Measurements from ENCODE around the gene RSF1.
"Not testable (repeated sequence)": the region's sequence is repeated elsewhere in the genome, so short reads cannot be mapped to it uniquely, and the experiment has no call there.

The RSF1 gene

DNA sequence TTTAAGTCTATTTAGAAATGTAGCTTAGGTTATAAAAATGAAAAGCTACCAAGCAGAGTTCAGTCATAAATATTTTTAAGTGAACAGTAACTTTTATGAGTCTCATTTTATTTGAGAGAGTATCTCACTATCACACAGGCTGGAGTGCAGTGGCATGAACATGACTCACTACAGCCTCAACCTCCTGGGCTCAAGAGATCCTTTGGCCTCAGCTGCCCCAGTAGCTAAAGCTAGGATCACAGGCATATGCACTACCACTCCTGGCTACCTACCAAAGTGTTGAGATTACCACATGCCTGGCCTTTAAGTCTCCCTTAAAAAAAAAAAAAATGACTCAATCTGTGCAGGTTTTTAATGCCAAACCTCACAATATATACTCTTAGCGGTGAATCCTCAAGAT, 148.3 kb downstream of the RSF1 start:
- no peak for DNase-seq

DNA sequence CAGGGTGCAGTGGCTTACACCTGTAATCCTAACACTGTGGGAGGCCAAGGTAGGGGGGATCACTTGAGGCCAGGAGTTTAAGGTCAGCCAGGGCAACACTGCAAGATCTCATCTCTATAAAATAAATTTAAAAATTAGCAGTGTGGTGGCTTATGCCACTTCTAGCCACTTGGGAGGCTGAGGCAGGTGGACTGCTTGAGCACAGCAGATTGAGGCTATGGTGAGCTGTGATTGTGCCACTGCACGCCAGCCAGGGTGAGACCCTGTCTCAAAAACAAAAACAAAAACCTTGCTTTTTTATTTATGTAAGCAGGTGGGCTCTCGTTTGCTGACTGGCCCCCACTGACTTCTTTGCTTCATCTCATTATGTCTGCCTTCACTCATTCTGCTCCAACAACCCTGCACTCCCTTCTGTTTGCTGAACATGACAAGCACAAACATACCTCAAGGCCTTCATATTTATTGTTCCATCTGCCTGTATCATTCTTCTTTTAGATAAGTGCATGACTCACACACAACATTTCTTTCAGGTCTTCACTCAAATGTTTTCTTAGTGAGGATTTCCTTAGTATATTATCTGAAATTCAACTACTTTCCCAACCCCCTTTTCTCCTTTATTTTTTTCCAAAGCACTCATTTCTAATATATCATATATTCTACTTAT, 150.5 kb downstream of the RSF1 start:
- DNase-seq: no peak

DNA sequence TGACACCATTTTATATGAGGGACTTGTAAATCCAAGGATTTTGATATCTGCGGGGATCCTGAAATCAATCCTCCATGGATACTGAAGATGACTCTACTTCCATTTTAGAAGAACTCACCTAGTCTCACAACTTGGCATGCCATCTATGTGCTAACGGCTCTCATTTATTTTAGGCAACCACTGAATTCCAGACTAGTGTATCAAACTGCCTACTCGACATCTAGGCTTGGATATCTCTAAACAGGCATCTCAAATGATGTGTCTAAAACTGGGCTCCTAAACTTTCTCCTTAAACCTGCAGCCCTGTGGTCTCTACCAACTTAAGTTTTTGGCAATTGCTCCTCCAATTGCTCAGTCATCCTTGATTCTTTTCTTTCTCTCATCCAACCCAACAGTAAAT, 151.8 kb downstream of the RSF1 start:
- no peak for DNase-seq

DNA sequence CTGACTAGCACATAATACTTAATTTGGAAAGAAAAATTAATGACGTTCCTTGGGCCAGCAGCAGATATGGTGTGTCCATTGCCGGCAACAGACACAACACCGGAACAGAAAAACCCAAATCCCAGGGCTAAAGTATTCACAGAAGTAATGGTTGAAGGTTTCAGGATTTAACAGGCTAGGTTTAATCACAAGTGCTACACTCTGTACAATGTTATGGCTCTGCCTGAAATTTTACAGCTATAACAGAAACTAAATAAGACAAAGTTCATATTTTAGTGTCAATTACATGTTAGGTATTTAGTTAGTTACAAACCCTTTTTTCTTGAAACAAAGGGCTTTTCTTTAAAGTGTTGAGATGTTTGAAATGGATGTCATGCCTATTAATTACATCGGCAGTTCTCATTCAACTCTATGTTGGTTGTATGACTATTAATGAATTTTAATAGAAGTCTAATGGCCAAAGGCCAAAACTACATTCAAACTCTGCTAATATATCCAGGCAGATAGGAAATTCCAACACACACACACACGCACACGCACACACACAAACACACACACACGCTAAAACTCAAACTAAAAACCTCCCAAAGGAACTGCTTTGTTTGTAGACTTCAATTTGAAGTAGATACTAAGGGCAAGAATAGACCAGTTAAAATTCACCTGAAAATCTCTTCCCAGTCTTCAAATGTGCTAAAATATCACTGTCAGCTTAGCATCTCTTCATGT, 155.1 kb downstream of the RSF1 start:
- DNase-seq: no peak

DNA sequence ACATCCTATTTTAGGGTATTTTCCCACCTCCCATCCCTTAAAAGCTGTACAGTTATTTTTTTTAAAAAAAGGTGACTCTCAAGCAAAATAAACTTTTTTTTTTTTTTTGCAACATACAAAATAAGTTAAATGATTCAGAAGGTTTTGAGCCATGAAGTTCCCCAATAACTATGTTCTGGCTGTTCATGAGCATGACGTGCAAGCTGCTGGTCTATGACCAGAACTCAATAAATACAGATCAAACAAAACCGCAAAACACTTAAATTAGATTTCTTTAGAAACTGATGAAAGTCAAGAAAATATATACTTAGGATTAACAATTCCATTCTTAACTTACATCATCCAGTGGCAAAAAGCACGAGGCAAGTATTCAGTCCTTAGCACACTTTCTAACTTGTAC, 158.9 kb downstream of the RSF1 start:
- no peak for DNase-seq

DNA sequence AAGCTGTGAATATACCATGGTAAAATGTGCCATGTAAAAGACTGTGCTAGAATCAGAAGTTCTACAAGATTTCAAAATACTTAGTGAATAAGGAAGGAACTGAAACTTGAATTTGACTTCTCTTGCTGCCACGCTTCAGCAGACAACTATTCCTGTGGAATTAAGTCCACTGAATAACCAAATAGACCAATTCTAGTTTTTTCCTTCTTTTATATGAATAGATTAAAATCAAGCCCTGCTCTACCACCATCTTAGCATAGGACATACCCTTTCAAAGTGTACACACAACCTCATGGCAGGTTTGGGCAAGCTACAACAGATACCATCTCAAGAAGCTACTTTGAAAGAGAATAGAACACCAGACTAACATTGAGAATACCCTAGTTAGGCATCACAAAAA, 159.6 kb downstream of the RSF1 start:
- no peak for DNase-seq

DNA sequence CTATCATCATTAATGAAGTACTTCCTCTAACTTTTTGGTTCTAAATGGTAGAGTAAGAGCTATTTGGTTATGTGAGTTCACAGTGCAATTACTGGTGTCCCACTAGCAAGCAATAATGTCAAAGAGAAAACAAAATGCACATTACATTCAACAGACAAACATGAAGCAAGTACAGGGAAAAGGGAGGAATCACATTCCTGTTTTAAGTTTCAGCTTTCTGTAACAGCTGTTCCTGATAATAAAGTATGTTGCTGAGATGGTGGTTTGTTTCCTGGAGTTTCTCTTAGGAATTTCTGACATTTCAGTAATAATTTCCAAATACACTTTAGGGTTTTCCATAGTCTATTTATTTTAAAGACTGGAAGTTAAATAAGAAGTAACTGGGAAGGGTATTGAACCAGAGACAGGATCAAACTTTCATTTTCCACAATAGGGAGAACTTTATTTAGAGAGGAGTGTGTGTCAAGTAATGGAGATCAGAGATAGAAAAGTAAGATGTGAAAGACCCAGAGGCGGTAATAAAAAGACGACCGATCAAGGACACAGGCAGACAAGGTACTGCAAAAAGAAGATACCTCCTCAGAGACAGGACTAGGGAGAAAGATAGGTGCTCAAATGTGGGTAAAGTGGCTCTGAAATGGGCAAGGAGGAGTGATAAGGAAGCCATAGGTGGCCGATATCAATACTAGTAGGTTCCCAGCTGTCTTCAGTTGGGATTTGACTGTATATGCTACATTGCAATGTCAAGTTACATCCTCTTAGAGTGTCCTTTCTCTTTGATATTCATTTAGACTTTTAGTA, 162.1 kb downstream of the RSF1 start:
- DNase-seq: no peak

DNA sequence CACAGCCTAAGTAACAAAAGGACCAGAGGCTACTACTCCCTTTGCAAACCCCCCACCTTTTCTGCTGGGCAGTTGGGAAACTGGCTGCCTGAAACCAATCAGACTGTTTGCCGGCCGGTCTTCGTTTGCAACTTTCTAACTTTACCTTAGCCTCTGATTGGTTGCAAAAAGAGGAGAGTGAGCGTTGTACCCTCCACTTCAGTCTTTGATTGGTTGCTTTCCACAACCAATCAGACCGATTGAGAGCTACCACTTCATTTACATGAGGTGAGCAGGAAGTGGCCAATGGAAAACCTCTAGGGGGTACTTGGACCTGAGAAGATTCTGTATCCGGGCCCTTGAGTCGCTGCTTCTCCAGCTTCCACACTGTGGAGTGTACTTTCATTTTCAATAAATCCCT, 164.2 kb downstream of the RSF1 start:
- DNase-seq: no peak

DNA sequence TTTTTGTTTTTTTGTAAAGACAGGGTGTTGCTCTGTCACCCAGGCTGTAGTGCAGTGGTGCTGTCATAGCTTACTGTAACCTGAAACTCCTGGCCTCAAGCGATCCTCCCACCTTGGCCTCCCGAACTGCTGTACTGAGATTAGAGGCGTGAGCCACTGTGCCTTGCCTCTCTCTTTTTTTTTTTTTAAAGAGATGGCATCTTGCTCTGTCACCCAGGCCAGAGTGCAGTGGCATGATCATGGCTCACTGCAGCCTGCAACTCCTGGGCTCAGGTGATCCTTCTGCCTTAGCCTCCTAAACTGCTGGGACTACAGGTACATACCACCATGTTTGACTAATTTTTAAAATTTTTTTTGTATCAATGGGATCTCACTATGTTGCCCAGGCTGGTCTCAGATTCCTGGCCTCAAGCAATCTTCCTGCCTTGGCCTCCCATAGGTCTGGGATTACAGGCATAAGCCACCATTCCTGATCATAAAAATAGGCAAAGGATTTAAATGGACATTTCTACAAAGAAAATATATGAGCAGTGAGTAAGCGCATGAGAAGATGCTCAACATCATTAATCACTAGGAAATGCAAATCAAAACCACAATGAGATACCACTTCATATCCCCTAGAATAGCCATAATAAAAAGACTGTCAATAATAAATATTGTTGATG, 165.6 kb downstream of the RSF1 start:
- no peak for DNase-seq

DNA sequence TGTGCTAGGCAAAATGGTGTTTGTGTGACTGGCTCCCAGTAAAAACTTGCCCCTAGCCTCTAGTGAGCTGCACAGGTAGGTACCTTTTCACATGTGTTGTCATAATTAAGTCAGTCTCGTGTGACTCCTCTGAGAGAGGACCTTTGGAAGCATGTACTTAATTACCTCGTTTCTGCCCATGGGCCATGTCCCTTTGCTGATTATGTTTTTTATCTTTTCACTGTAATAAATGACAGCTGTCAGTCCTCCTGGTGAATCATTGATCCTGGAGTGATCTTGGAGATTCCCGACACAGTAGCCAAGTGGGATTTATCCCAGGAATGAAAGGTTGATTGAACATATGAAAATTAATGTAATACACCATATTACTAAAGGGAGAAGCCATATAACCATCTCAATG, 170.4 kb downstream of the RSF1 start:
- no peak for DNase-seq

DNA sequence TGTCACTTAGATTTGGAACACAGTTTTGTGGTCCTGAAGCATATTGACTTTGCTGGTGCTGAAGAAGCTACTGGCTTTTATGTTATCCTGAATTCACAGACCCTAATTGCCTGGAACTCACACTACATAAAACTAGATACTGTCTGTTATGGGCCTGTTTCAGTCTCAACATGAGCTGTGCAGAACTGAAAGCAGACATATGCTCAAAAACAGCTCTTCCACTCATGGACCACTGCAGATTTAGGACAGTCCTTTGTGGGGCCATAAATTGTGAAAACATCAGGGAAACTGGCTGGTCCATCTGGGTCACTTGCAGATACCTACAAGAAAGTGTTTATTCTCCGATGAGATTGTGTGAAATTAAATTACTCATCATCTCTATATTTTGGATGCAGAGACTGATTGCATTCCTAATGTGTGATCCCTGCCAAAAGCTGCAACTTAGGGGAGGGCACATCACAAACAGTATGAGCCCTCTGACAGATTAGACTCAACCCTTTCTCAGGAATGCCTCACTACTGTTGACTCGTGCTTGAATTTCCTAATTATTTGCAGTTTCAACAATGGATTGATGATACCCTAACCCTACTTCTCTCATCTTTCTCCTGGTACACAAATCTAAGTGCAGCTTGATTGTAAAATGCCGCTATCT, 172.7 kb downstream of the RSF1 start:
- no peak for DNase-seq

DNA sequence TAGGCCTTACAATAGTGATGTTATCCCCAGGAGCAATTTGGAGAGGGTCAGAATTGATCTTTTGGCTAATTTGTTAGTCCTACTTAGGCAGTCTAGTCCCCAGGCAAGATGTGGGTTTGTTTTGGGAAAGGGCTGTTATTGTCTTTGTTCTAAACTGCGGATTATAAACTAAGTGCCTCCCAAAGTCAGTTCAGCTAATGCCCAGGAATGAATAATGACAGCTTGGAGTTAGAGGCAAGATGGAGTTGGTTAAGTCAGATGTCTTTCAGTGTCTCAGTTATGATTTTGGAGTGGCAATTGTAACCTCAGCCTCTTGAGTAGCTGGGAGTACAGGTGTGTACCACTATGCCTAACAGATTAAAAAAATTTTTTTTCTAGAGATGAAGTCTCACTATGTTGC, 175.6 kb downstream of the RSF1 start:
- no peak for DNase-seq

DNA sequence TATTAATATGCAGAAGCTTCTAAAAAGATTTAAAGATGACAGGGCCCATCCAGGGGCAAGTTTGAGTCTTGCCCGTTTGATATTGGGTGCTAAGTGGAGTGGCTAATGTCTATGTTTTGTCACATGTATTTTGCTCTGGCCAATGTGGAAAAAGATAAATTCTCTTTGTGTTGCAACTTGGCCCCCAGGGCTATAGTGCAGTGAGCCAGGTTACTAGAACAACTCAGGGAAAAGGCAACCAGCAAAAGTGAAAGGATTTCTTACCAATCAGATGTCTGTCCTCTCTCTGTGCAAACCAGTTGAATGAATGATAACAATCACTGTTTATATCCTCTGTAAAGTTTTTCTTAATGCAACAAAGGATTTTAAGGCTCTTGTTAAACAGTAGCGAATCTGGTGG, 178.3 kb downstream of the RSF1 start:
- DNase-seq: no peak

DNA sequence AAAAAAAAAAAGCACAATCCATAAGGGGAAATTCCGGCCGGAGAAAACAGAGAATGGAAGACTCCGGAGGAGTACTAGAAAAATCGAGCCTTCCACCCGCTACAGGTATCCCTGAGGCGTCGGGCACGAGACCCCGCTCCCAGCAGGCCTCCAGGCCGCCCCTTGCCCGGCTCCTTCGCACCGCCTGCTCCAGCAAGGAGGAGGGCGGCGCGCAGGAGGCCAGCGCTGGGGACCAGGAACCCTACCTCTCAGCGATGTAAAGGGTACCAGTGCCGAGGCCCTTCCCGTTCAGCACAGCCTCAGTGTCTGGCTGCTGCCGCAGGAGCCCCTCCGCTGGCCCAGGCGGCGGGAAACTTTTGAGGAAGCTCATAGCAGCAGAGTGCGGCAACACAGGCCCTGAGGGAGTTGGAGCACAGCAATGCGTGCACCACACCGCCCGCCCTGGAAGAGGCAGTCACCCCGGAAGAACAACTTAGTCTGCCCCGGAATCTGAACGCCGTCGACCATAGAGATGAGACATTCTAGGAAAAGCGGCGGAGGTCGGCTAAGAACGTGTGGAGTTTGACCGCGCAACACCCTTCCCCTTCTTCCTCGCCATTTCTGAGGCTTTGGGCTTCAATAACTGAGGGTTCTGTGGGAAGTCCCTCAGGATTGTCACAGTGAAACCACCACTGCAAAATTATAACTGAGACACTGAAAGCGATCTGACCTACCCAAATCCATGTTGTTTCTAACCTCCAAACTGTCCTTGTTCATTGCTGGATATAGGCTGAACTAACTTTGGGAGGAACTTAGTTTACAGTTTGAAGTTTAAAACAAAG, 183.0 kb downstream of the RSF1 start, which contains the start of gene CLNS1A:
Gene CLNS1A, minus strand, starts transcription at position 450 of the 821 bp plus-strand sequence. Its CDS starts 80 bp downstream, at position 370.
- DNase-seq: peak; percentile 88

DNA sequence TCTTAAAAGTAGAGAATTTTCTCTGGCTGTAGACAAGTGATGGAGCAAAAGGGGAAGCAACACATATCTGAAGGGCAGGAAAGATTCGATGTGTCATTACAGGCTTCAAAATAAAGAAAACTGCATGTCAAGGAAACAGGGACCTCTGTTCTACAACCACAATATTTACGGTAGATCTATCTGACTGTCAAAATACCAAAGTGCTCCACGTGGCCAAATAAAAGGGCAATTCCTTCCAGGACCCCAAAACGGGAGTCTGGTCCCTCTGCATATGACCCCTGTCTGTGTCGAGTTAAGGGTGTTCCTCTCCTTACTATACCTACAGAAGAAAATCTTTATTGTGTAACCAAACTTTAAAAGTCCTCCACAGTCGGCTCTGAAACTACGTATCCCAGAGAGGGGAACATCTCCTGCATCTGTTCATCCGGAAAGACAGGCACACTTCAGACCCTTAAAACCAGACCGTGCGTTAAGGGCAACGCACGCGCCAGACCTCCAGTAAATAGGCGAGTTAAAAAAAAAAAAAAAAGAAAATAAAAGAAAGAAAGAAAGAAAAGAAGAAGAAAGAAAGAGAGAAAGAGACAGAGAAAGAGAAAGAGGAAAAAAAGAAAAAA, 183.7 kb downstream of the RSF1 start:
- DNase-seq: no peak

DNA sequence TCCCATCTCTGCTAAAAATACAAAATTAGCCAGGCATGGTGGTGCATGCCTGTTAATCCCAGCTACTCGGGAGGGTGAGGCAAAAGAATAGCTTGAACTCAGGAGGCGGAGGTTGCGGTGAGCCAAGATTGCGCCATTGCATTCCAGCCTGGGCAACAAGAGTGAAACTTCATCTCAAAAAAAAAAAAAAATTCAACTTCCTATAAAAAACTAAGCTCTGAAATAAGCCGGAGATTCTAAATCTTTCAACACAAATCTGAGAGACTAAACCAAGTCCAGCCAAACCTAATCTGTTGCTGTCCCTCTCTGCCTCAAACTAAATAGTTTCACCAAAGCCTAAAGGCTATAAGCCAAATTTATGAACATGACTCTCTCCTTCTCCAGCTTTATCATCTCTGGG, 186.6 kb downstream of the RSF1 start:
- DNase-seq: not testable (repeated sequence)

DNA sequence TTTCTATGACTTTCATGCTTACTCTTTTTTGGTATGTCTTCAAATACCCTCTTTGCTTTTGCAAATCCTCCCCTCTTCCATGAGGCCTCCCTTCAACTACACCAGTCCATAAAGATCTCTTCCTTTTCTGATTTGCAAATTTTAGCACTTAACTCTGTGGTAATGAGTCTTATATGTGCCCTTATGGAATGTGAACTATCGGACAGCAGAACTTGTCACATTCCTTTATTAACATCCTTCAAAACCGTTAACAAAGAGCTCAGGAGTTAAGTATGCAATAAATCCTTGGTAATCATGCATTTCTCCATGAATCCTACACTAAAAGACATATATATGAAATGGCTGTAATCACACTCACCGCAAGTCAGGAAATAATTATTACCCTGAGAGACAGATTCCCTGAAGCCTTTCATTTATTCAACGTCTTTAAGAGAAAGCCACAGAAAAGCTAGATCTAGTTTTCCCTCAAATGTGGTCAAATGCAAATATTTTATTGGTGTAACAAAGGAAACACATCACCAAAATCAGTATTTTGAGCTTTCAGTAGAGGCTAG, 190.3 kb downstream of the RSF1 start:
- no peak for DNase-seq

DNA sequence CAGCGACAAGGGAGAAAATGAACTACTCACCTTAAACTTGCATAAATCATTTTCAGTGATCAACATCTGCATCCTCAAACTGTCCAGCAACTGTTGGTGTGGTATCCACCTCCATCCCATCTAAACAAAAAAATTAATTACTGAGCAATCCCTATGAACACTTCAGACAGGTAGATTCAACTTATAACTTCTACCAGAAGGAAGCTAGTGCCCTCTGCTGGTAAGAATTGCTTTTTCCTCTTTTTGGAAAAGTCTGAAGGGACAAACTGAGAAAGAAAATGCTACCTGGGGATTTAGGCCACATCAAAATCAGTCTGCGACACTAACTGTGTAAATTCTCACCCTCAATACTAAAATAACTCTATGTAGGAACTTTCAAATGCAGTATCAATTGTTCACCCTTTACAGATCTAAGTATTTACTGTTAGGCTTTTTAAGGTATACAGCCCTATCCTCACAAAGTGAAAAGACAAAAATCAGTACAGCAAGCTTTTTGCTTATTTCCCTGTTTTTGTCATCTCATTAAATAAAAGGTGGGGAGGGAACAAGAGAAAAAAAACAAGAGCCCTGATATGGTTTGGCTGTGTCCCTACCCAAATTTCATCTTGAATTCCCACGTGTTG, 200.8 kb downstream of the RSF1 start:
- no peak for DNase-seq

DNA sequence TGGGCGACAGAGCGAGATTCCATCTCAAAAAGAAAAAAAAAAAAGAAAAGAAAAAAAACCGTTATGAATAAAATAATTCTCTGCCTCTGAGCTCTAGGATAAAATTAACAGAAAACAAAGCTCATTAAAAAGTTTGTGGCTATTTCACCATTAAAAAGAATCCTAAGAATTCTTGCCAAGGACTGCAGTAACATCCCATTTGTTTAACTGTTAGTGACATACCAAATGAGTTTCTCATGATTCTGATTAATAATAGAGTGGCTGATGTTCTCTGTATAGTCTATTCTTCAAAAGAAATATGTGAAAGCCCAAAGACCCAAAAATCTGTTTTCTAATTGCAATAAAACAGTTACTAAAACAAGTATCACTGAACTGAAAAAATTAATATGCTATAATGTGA, 202.6 kb downstream of the RSF1 start:
- DNase-seq: no peak

DNA sequence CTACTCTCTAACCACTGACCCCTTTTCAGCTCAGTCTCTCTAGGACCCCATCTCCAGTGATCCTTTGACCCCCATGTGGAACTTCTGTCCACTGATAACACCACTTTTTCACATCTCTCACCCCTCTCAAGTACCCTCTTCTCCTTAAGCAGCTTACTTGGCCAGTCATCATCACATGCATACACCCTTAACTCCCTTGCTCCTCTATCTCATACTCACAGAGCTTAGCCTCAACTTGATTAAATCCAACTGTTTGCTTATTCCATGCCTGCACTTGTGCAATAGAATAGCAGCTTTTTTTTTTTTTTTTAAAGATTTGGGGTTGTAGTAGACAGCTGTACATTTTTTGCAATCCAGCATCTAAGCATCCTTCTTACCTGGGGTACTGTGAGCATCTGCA, 208.6 kb downstream of the RSF1 start:
- no peak for DNase-seq

Data from activated CD4-positive, alpha-beta T cell treated with anti-CD3 and anti-CD28 coated beads for 48 hours (primary cell).